ENCODE data around the gene LINC01488. TPM values are rescaled to one million over a fixed set of nuclear protein-coding genes. Genes with fewer than 3 reads are reported as not detected.

Gene LINC01488
- total and polyA plus RNA-seq, 9 of the 15 experiments (the other 6 are each of a cell fraction or from before 2014, with no cell fraction given): not detected

- TF ChIP-seq STAT5A (IDR thresholded peaks at IDR 0.05; ENCODE audit: borderline replicate concordance, low read length) (no peak), ZNF140 (CRISPR knock-in tag; IDR thresholded peaks at IDR 0.05) (no peak), ZNF121 (CRISPR knock-in tag; conservative IDR thresholded peaks at IDR 0.05) (no peak), ZBTB7A (IDR thresholded peaks at IDR 0.05; ENCODE audit: borderline replicate concordance, control insufficient read depth, low read depth, low read length) (peak; percentile 98), HLTF (IDR thresholded peaks at IDR 0.05) (0 out of 2 replicates have a peak, but pooled peaks have one; percentile 24), NR2C2 (CRISPR knock-in tag; IDR thresholded peaks at IDR 0.05) (0 out of 2 replicates have a peak, but pooled peaks have one; percentile 20), NR2C2 (tag; IDR thresholded peaks at IDR 0.05) (no peak), KAT2B (IDR thresholded peaks at IDR 0.05; ENCODE audit: low read depth, low read length) (no peak), ZBTB9 (CRISPR knock-in tag; IDR thresholded peaks at IDR 0.05) (0 out of 2 replicates have a peak, but pooled peaks have one; percentile 20), KAT8 (IDR thresholded peaks at IDR 0.05; ENCODE audit: low read depth) (no peak), ARID3A (IDR thresholded peaks at IDR 0.05; ENCODE audit: borderline replicate concordance, low read depth, low read length) (no peak), RNF2 (IDR thresholded peaks at IDR 0.05) (no peak; the same call in 1 of the 2 replicates), TOE1 (IDR thresholded peaks at IDR 0.05; ENCODE audit: borderline replicate concordance) (no peak), TOE1 (CRISPR knock-in tag; IDR thresholded peaks at IDR 0.05; ENCODE audit: borderline replicate concordance, low read depth) (peak; percentile 73; the same call in 1 of the 2 replicates), ZNF444 (CRISPR knock-in tag; IDR thresholded peaks at IDR 0.05) (no peak), CTCF (IDR thresholded peaks at IDR 0.05 in 2 of 3, conservative IDR thresholded peaks at IDR 0.05 in 1 of 3; ENCODE audit: insufficient read depth in 2 of 3, low read depth in 1 of 3, low read length in 3 of 3) (peak; percentile 84 to 95 (median 92)), ASH1L (IDR thresholded peaks at IDR 0.05; ENCODE audit: borderline replicate concordance, low read depth, partially characterized antibody) (peak; percentile 20), IFI16 (CRISPR knock-in tag; IDR thresholded peaks at IDR 0.05) (no peak), SFPQ (IDR thresholded peaks at IDR 0.05; ENCODE audit: low read depth, low read length) (no peak), HDAC1 (IDR thresholded peaks at IDR 0.05) (peak in 1 of 2 experiments; percentile 76; a peak in 2 of 4 replicates), NR4A1 (CRISPR knock-in tag; IDR thresholded peaks at IDR 0.05) (no peak), NR4A1 (tag; IDR thresholded peaks at IDR 0.05) (no peak)
Measured at GRCh38 chr11:69444381-69445130, 36.9 kb upstream of the LINC01488 start (continued).

Measured in K562 (cell line).